Lower leg skin (tissue), 4 donors: ENCODE data around the gene BRINP1. TPM values are rescaled to one million over a fixed set of nuclear protein-coding genes. Genes with fewer than 3 reads are reported as not detected.

Experiments
- DNase-seq, 2 donors: peaks; one replicate each; pipeline ENCODE4 v3.0.0-alpha.2; 2019; ENCODE audit warnings: low spot score in 2 of 2
- H3K4me3 ChIP-seq: fragments of 200-600 bp; sonication (generic); 2 replicates; pipeline ENCODE4 v1.5.1; 2017; ENCODE audit warnings: mild to moderate bottlenecking, low read depth; ENCODE audit not compliant: poor library complexity, severe bottlenecking
- CTCF ChIP-seq, 3 donors: fragments of 450-650 bp; IDR thresholded peaks; one replicate each; pipeline ENCODE4 v1.5.1; 2016; ENCODE audit warnings: antibody characterized with exemption in 3 of 3, mild to moderate bottlenecking in 3 of 3, moderate library complexity in 2 of 3
- POLR2A ChIP-seq, 2 donors: fragments of 450-650 bp; IDR thresholded peaks; one replicate each; pipeline ENCODE4 v1.6.1; 2016 to 2017; ENCODE audit warnings: antibody characterized with exemption in 2 of 2, mild to moderate bottlenecking in 1 of 2, moderate library complexity in 1 of 2
- WGBS, 2 donors: methylation state at CpG; one replicate each; pipeline ENCODE4 v1.1.5; 2018; 5-methylcytosine and 5-hydroxymethylcytosine counted together
- intact Hi-C: fragments of 100-400 bp; cut with DNase I; formaldehyde crosslinking; loops from one replicate; pipeline ENCODE4 v1.15.0; 2023; ENCODE audit warnings: low total_unique reads
- total RNA-seq, 4 donors: library from RNA; depleted of rRNA; stranded (reverse); fragments of >200 nt; gene quantifications; one replicate each; pipeline ENCODE4 v1.1.0, GENCODE V29; 2016

The BRINP1 gene
- total RNA-seq, 4 donors from 2014 or later, result 0.10 to 0.16 TPM; not detected in 2

GRCh38 chr9:119224431-119224830, 144.8 kb downstream of the BRINP1 start:
- H3K4me3 ChIP-seq, result no peak overlapping the region
- intact Hi-C loops, result no loop called here
- no peak for DNase-seq
- TF ChIP-seq CTCF (IDR thresholded peaks at IDR 0.05), result no peak
- no peak for TF ChIP-seq POLR2A (IDR thresholded peaks at IDR 0.05)
- WGBS, 2 donors, result 44 to 47% methylated on average over 2 of the region's 2 CpGs

- no peak overlapping the region for H3K4me3 ChIP-seq
- WGBS, 2 donors, result 55 to 59% methylated on average over 4 of the region's 4 CpGs
- TF ChIP-seq CTCF (IDR thresholded peaks at IDR 0.05) (no peak), POLR2A (IDR thresholded peaks at IDR 0.05) (no peak)
- no peak for DNase-seq
- intact Hi-C loops, result no loop called here
Observed at GRCh38 chr9:119221276-119221675, 148.0 kb downstream of the BRINP1 start.

- TF ChIP-seq POLR2A (IDR thresholded peaks at IDR 0.05) (no peak), CTCF (IDR thresholded peaks at IDR 0.05) (no peak)
- no peak overlapping the region for H3K4me3 ChIP-seq
- 66 to 79% methylated on average over 7 of the region's 7 CpGs for WGBS, 2 donors
- intact Hi-C loops, result no loop called here
- DNase-seq, result no peak
Observed at GRCh38 chr9:119218293-119218692, 150.9 kb downstream of the BRINP1 start.

- intact Hi-C loops, result no loop called here
- H3K4me3 ChIP-seq, result no peak overlapping the region
- DNase-seq, result no peak
- WGBS, 2 donors, result 18 to 23% methylated on average over 8 of the region's 8 CpGs
- TF ChIP-seq CTCF (IDR thresholded peaks at IDR 0.05) (no peak), POLR2A (IDR thresholded peaks at IDR 0.05) (no peak)
Observed at GRCh38 chr9:119216651-119217331, 152.4 kb downstream of the BRINP1 start.

GRCh38 chr9:119215651-119216050, 153.6 kb downstream of the BRINP1 start:
- 84 to 88% methylated on average over 2 of the region's 2 CpGs for WGBS, 2 donors
- TF ChIP-seq POLR2A (IDR thresholded peaks at IDR 0.05) (no peak), CTCF (IDR thresholded peaks at IDR 0.05) (no peak)
- intact Hi-C loops, result no loop called here
- no peak for DNase-seq
- H3K4me3 ChIP-seq, result no peak overlapping the region

- no peak overlapping the region for H3K4me3 ChIP-seq
- DNase-seq, result no peak
- TF ChIP-seq CTCF (IDR thresholded peaks at IDR 0.05) (no peak), POLR2A (IDR thresholded peaks at IDR 0.05) (no peak)
- 43 to 57% methylated on average over 1 of the region's 1 CpG for WGBS, 2 donors
- intact Hi-C loops, result no loop called here
Observed at GRCh38 chr9:119213471-119213870, 155.8 kb downstream of the BRINP1 start.
